BJ (cell line): ENCODE data around the gene RBM47. TPM values are rescaled to one million over a fixed set of nuclear protein-coding genes. Genes with fewer than 3 reads are reported as not detected.

Experiments used
- CTCF ChIA-PET: fragments of 350-600 bp; formaldehyde crosslinking; extraction: SDS; loops from one replicate; lab custom pipeline; 2021; ENCODE audit warnings: antibody characterized with exemption, inconsistent platforms; lab: Yijun Ruan, JAX
- POLR2A ChIA-PET: fragments of 300-600 bp; sonication (Branson Sonifier 250); formaldehyde crosslinking; extraction: SDS; loops from one replicate; lab custom pipeline; 2021; ENCODE audit warnings: antibody characterized with exemption; lab: Charles Lee
- DNase-seq: peaks from one replicate; pipeline ENCODE4 v3.0.0-alpha.2; 2011; ENCODE audit warnings: low read depth
- H3K27me3 ChIP-seq: 2 replicates; pipeline ENCODE4 v1.6.0; 2011; ENCODE audit warnings: low read length; ENCODE audit not compliant: control insufficient read depth, insufficient read depth
- H3K36me3 ChIP-seq: 2 replicates; pipeline ENCODE4 v1.5.1; 2011; ENCODE audit warnings: low read length; ENCODE audit not compliant: control insufficient read depth, insufficient read depth
- H3K4me3 ChIP-seq: 2 replicates; pipeline ENCODE4 v1.5.1; 2011; ENCODE audit warnings: low read depth, mild to moderate bottlenecking, control low read depth, low read length
- CTCF ChIP-seq: IDR thresholded peaks from 2 replicates; pipeline ENCODE4 v1.5.1; 2011; ENCODE audit warnings: low read depth, mild to moderate bottlenecking, control low read depth, inconsistent platforms, low read length, moderate library complexity; ENCODE audit not compliant: insufficient read depth
- polyA plus RNA-seq: library from polyadenylated mRNA; depleted of rRNA; stranded (reverse); fragments of >200 nt; gene quantifications from 2 replicates; pipeline ENCODE4 v1.2.3, GENCODE V29; 2011; rRNA removed
- small RNA-seq: library from RNA; depleted of rRNA; stranded (forward); fragments of <200 nt; gene quantifications from one replicate; pipeline ENCODE3, GENCODE V24; 2012; ENCODE audit warnings: low replicate concordance, low read depth; ENCODE audit not compliant: insufficient read length

The RBM47 gene
- polyA plus RNA-seq, 1 experiment, result 0.52 TPM

DNA sequence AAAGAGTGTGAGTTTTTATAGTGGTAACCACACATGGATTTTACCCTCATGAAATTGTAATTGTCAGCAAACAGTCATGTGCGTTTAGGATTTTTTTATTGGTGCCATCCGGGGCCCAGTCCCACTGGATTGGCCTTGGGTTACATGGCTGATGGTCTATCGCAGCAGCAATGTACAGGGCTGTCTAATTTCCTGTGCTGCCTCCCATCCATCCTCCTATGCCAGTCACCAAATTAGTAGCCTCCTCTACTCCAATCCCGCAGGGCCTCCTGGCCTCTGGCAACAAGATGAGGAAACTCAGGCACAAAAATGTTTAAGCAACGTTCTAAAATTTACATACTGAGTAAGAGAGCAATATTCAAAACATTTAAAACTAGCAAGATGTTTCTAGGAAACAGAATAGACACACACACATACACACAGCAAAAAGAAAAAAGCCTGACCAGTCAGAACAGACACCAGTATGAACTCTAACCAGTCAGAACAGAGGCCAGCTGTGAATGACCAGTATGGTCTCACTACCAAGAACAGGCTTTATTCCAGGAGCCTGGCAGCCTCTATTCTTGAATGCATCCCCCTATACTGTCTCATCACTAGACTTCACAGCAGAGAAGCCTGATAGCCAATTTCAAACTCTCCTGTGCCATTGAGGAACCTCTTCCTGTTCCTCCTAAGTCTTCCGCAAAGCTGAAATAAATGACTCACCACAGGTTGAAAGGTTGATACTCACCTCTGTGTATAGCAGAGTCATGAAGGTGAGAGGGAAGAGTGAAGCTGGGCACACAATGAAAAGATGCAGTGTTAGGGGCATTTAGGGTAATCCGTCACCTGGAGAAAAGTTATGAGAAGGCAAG, 251.9 kb downstream of the RBM47 start:
- no peak for DNase-seq
- CTCF ChIA-PET, result no interaction called here
- POLR2A ChIA-PET, result no interaction called here

DNA sequence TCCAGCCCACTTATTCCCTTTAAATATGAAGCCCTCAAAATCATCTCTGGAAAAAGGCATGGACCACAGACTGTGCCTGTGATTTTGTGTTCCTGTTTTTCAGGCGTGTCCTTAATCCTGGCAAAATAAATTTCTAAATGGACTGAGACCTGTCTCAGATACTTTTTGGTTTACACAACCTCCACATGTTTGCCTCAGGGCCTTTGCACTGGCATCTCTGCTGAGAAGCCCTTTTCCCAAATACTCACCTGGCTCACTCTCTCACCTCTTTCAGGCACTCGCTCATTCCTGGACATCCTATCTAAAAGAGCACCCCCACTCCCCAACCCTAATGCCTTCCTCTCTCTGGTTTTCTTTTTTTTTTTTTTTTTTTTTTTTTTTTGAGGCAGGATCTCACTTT, 254.0 kb downstream of the RBM47 start:
- no peaks in the 10 kb centered on the region for H3K36me3 ChIP-seq
- POLR2A ChIA-PET, result no interaction called here
- DNase-seq, result no peak
- no peak for TF ChIP-seq CTCF
- H3K4me3 ChIP-seq, result no peak overlapping the region
- H3K27me3 ChIP-seq, result no peaks in the 10 kb centered on the region; the same call in 1 of the 2 replicates
- CTCF ChIA-PET, result no interaction called here

More for the DNA sequence above, 251.9 kb downstream of the RBM47 start:
- no peaks in the 10 kb centered on the region for H3K36me3 ChIP-seq
- no peak for TF ChIP-seq CTCF
- no peaks in the 10 kb centered on the region; the same call in 1 of the 2 replicates for H3K27me3 ChIP-seq
- no peak overlapping the region for H3K4me3 ChIP-seq

DNA sequence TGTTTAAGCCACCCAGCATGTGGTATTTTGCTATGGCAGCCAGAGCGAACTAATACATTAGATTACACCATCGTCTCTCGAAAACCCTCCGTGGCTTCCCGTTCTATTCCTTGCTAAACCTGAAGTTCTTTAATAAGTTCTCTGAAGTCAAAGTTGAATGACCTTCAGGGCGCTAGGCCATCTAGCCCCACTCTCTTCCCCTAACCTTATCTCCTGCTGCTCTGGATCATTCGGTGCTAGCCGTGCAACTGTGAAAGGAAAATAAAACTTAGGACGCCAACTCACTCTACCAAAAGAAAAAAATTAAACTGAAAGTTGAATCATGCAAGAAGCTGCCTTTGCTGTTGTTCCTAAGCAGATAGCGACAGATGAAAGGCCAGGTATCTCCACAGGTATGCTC, 254.6 kb downstream of the RBM47 start:
- Histone ChIP-seq H3K36me3 (no peaks in the 10 kb centered on the region), H3K27me3 (no peaks in the 10 kb centered on the region; the same call in 1 of the 2 replicates), H3K4me3 (no peak overlapping the region)
- ChIA-PET CTCF (no interaction called here), POLR2A (no interaction called here)
- DNase-seq, result no peak
- TF ChIP-seq CTCF, result no peak

DNA sequence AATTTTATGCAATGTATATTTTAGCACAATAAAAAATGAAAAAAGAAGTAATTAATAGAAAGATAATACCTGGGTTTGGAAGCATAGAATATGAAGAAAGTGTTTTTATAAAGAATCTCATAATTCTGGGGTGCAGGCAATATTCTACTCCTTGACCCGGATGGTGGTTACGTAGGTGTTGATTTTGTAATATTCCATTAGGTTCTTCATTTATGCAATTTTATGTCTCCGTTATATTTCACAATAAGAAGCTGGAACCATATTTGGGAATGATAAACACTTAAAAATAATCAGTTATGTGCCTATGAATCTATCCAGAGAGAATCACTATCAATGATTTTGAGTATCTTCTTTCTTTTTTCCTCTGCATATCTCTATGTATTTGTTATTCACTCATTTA, 256.0 kb downstream of the RBM47 start:
- H3K27me3 ChIP-seq, result no peaks in the 10 kb centered on the region
- no peak overlapping the region for H3K4me3 ChIP-seq
- no peaks in the 10 kb centered on the region for H3K36me3 ChIP-seq
- POLR2A ChIA-PET, result no interaction called here
- no peak for DNase-seq
- no peak for TF ChIP-seq CTCF
- CTCF ChIA-PET, result interaction anchor here (0.7 kb wide), 1 partner anchor 18 kb away, joined by 3 read pairs; no protein-coding TSS in a partner anchor

Small RNAs within 50 kb of the gene (small RNA-seq; reads per million reads assigned to genes)
- gene AC098869.1 (not detected), gene MIR4802 (0.63 reads per million), gene RNU7-74P (not detected)

Other genes with a start within 250 kb of the RBM47 start
- 0.16 and 0.18 TPM in 2 replicates for gene NSUN7, start 120.1 kb upstream of the RBM47 start, polyA plus RNA-seq